PC-3 (cell line): ENCODE data around the gene TMEM91. TPM values are rescaled to one million over a fixed set of nuclear protein-coding genes. Genes with fewer than 3 reads are reported as not detected.

Source experiments
- ATAC-seq: fragments of 200-7000 bp; cut with Tn5 transposase; 2 replicates; pipeline ENCODE4 v1.9.1; 2020; ENCODE audit warnings: mild to moderate bottlenecking, moderate library complexity
- BruUV-seq: library from RNA; stranded (reverse); fragments of 400-500 nt; replicated peaks from 2 replicates; lab custom pipeline; 2021; lab: Mats Ljungman, UMichigan
- CTCF ChIA-PET: fragments of 300-600 bp; sonication (Branson Sonifier 250); formaldehyde crosslinking; loops from one replicate; lab custom pipeline; 2022; ENCODE audit warnings: antibody characterized with exemption; lab: Charles Lee
- POLR2A ChIA-PET: fragments of 300-600 bp; sonication (Branson Sonifier 250); formaldehyde crosslinking; loops from one replicate; lab custom pipeline; 2022; ENCODE audit warnings: antibody characterized with exemption; ENCODE audit not compliant: unreplicated experiment; lab: Charles Lee
- DNase-seq: peaks from one replicate; pipeline ENCODE4 v3.0.0-alpha.2; 2015
- H2AFZ ChIP-seq: fragments of 300-600 bp; sonication (generic); 2 replicates; pipeline ENCODE4 v1.6.0; 2016; ENCODE audit warnings: antibody characterized with exemption, low read length
- H3F3A ChIP-seq: fragments of 300-600 bp; sonication (generic); one replicate; pipeline ENCODE4 v1.6.0; 2017; ENCODE audit warnings: antibody characterized with exemption, low read length, control low read depth, mild to moderate bottlenecking; ENCODE audit not compliant: unreplicated experiment
- H3K27ac ChIP-seq: fragments of 300-600 bp; sonication (generic); 2 replicates; pipeline ENCODE4 v1.5.1; 2016; ENCODE audit warnings: mild to moderate bottlenecking, low read length
- H3K27me3 ChIP-seq: fragments of 300-600 bp; sonication (generic); 2 replicates; pipeline ENCODE4 v1.6.1; 2016; ENCODE audit warnings: low read length, mixed read lengths
- H3K36me3 ChIP-seq: fragments of 300-600 bp; sonication (generic); 2 replicates; pipeline ENCODE4 v1.6.1; 2016; ENCODE audit warnings: low read depth, mixed run types, low read length, mixed read lengths
- H3K4me1 ChIP-seq: fragments of 300-600 bp; sonication (generic); 2 replicates; pipeline ENCODE4 v1.5.1; 2016; ENCODE audit warnings: low read length; ENCODE audit not compliant: insufficient read depth
- H3K4me2 ChIP-seq: fragments of 300-600 bp; sonication (generic); 2 replicates; pipeline ENCODE4 v1.6.0; 2016; ENCODE audit warnings: low read length
- H3K4me3 ChIP-seq: fragments of 300-600 bp; sonication (generic); 2 replicates; pipeline ENCODE4 v1.5.1; 2016; ENCODE audit warnings: mild to moderate bottlenecking, low read length, mixed read lengths
- H3K79me2 ChIP-seq: fragments of 300-600 bp; sonication (generic); 2 replicates; pipeline ENCODE4 v1.6.1; 2017; ENCODE audit warnings: low read length, mixed read lengths
- H3K9ac ChIP-seq: fragments of 300-600 bp; sonication (generic); 2 replicates; pipeline ENCODE4 v1.6.0; 2016; ENCODE audit warnings: mild to moderate bottlenecking, low read length
- H3K9me2 ChIP-seq: fragments of 300-600 bp; sonication (generic); replicated peaks from 2 replicates; pipeline ENCODE4 v1.6.1; 2016; ENCODE audit warnings: mixed run types, low read length, mixed read lengths
- H3K9me3 ChIP-seq: fragments of 300-600 bp; sonication (generic); 2 replicates; pipeline ENCODE4 v1.6.1; 2016; ENCODE audit warnings: low read length, mixed read lengths
- H4K20me1 ChIP-seq: fragments of 300-600 bp; sonication (generic); 2 replicates; pipeline ENCODE4 v1.6.1; 2016; ENCODE audit warnings: low read length, mixed read lengths
- CTCF ChIP-seq: fragments of 300-600 bp; sonication (generic); conservative IDR thresholded peaks from 2 replicates; pipeline ENCODE4 v1.5.1; 2017; ENCODE audit warnings: antibody characterized with exemption, low read depth, mild to moderate bottlenecking, low read length
- EZH2 ChIP-seq: fragments of 300-600 bp; sonication (generic); IDR thresholded peaks from one replicate; pipeline ENCODE4 v1.6.1; 2017; ENCODE audit warnings: antibody characterized with exemption, mild to moderate bottlenecking, low read length; ENCODE audit not compliant: unreplicated experiment
- EZH2phosphoT487 ChIP-seq: fragments of 300-600 bp; sonication (generic); IDR thresholded peaks from 2 replicates; pipeline ENCODE4 v1.6.1; 2018; ENCODE audit warnings: mild to moderate bottlenecking, antibody characterized with exemption, low read length, borderline replicate concordance
- intact Hi-C: fragments of 100-400 bp; cut with micrococcal nuclease; formaldehyde crosslinking; loops from 2 replicates; pipeline ENCODE4 v1.9.0; 2023
- total RNA-seq: library from RNA; depleted of rRNA; stranded (reverse); fragments of >200 nt; gene quantifications from 2 replicates; pipeline ENCODE4 v1.2.3, GENCODE V29; 2014

Gene TMEM91
- total RNA-seq, 1 experiment from 2014 or later = 2.4 TPM

- Histone ChIP-seq H3K4me3 (peak overlapping the region; percentile 81; the same call in 1 of the 2 replicates), H3K4me2 (peak overlapping the region; percentile 96), H2AFZ (no peak overlapping the region), H3K27me3 (no peaks in the 10 kb centered on the region), H3K9me3 (no peaks in the 10 kb centered on the region), H3K79me2 (peaks cover 36% of the 10 kb centered on the region), H3F3A (no peaks in the 10 kb centered on the region), H3K36me3 (no peaks in the 10 kb centered on the region; the same call in 1 of the 2 replicates), H3K4me1 (peaks cover 10% of the 10 kb centered on the region; the same call in 1 of the 2 replicates), H3K9me2 (no peaks in the 10 kb centered on the region), H4K20me1 (no peaks in the 10 kb centered on the region), H3K27ac (no peak overlapping the region), H3K9ac (no peak overlapping the region)
- ChIA-PET CTCF (no interaction called here), POLR2A (no interaction called here)
- intact Hi-C loops = no loop called here
- ATAC-seq (no peak), DNase-seq (no peak)
- no TSS peak for BruUV-seq
- TF ChIP-seq CTCF (no peak), EZH2 (no peak), EZH2phosphoT487 (no peak)
Observed at GRCh38 chr19:41395355-41395754, 19.0 kb downstream of the TMEM91 start.

- TF ChIP-seq CTCF (no peak), EZH2phosphoT487 (no peak), EZH2 (no peak)
- ATAC-seq = peak; percentile 95
- Histone ChIP-seq H3K79me2 (peaks cover 36% of the 10 kb centered on the region), H3K4me1 (peaks cover 10% of the 10 kb centered on the region; the same call in 1 of the 2 replicates), H3K4me3 (peak within 1 kb of the TSS; percentile 96), H4K20me1 (no peaks in the 10 kb centered on the region), H3K9me2 (no peaks in the 10 kb centered on the region), H3K27me3 (no peaks in the 10 kb centered on the region), H2AFZ (peak within 1 kb of the TSS; percentile 81), H3K36me3 (no peaks in the 10 kb centered on the region), H3K9ac (peak within 1 kb of the TSS; percentile 97), H3F3A (no peaks in the 10 kb centered on the region), H3K9me3 (no peaks in the 10 kb centered on the region), H3K4me2 (peak within 1 kb of the TSS; percentile 96), H3K27ac (peak within 1 kb of the TSS; percentile 75)
- intact Hi-C loops = no loop called here
- ChIA-PET CTCF (no interaction called here), POLR2A (no interaction called here)
- BruUV-seq = TSS peak; percentile 80
- peak; percentile 98 for DNase-seq
Observed at GRCh38 chr19:41397086-41398049, 21.0 kb downstream of the TMEM91 start, which contains the start of the genes BCKDHA and EXOSC5. Gene BCKDHA (plus strand): TSS chr19:41397818. CDS start chr19:41397828, 10 bp downstream. Gene EXOSC5 (minus strand): TSS chr19:41397359. CDS start chr19:41397328, 31 bp downstream.
